ENCODE data around the gene ANXA5.

DNA sequence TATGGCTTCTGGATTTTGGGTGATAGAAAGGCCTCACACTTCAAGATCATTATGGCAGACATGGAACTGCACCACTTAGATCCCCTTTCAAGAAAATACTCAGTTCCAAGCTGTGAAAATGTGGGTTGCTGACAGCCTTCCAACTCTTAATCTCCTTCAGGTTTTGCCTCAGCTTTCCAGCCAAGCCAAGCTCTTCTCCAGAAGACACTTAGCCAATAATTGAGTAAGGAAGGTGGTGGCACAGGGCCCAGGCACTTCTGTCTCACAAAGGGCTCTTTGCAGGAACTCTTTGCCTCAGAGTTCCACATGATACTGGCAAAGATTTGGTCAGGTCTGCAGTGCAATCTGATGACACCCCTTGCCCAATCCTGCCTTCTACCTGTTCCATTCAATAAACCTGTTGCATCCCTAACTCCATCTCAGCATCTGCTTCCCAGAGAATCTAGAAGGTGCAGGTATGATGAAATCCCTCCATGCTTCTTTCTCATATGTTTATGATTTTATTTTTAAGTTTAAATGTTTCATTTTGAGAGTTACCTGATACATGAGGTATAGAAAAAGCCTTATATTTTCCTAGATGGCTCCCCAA, 30.6 kb downstream of the ANXA5 start:
- TF ChIP-seq YY1 (IDR thresholded peaks at IDR 0.05; ENCODE audit: low read depth) = no peak
- TF ChIP-seq, protein P1, sequence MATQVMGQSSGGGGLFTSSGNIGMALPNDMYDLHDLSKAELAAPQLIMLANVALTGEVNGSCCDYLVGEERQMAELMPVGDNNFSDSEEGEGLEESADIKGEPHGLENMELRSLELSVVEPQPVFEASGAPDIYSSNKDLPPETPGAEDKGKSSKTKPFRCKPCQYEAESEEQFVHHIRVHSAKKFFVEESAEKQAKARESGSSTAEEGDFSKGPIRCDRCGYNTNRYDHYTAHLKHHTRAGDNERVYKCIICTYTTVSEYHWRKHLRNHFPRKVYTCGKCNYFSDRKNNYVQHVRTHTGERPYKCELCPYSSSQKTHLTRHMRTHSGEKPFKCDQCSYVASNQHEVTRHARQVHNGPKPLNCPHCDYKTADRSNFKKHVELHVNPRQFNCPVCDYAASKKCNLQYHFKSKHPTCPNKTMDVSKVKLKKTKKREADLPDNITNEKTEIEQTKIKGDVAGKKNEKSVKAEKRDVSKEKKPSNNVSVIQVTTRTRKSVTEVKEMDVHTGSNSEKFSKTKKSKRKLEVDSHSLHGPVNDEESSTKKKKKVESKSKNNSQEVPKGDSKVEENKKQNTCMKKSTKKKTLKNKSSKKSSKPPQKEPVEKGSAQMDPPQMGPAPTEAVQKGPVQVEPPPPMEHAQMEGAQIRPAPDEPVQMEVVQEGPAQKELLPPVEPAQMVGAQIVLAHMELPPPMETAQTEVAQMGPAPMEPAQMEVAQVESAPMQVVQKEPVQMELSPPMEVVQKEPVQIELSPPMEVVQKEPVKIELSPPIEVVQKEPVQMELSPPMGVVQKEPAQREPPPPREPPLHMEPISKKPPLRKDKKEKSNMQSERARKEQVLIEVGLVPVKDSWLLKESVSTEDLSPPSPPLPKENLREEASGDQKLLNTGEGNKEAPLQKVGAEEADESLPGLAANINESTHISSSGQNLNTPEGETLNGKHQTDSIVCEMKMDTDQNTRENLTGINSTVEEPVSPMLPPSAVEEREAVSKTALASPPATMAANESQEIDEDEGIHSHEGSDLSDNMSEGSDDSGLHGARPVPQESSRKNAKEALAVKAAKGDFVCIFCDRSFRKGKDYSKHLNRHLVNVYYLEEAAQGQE (IDR thresholded peaks at IDR 0.05; ENCODE audit: low read depth) = no peak
- TF ChIP-seq RAD21 (IDR thresholded peaks at IDR 0.05; ENCODE audit: low read depth) = no peak
- TF ChIP-seq TCF12 (IDR thresholded peaks at IDR 0.05; ENCODE audit: low read depth) = no peak
- TF ChIP-seq, protein P2, sequence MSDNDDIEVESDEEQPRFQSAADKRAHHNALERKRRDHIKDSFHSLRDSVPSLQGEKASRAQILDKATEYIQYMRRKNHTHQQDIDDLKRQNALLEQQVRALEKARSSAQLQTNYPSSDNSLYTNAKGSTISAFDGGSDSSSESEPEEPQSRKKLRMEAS (IDR thresholded peaks at IDR 0.05) = no peak
- TF ChIP-seq, protein P3, sequence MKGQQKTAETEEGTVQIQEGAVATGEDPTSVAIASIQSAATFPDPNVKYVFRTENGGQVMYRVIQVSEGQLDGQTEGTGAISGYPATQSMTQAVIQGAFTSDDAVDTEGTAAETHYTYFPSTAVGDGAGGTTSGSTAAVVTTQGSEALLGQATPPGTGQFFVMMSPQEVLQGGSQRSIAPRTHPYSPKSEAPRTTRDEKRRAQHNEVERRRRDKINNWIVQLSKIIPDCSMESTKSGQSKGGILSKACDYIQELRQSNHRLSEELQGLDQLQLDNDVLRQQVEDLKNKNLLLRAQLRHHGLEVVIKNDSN (IDR thresholded peaks at IDR 0.05) = no peak
- no peak for TF ChIP-seq NFIC (IDR thresholded peaks at IDR 0.05)
- TF ChIP-seq CEBPB (IDR thresholded peaks at IDR 0.05) = no peak
- no peak for TF ChIP-seq TEAD4 (IDR thresholded peaks at IDR 0.05)
- TF ChIP-seq TAF1 (IDR thresholded peaks at IDR 0.05; ENCODE audit: low read depth) = no peak
- TF ChIP-seq EGR1 (IDR thresholded peaks at IDR 0.05) = no peak

Data from Ishikawa (cell line).